Activated CD4-positive, alpha-beta memory T cell treated with anti-CD3 and anti-CD28 coated beads for 36 hours (primary cell): ENCODE results near the gene SCAANT1. TPM values are rescaled to one million over a fixed set of nuclear protein-coding genes. Genes with fewer than 3 reads are reported as not detected.

Source experiments
- CTCF ChIA-PET: fragments of 350-600 bp; sonication (Branson Sonifier 250); formaldehyde crosslinking; loops from one replicate; lab custom pipeline; 2021; ENCODE audit warnings: antibody characterized with exemption, inconsistent platforms; lab: Charles Lee
- POLR2A ChIA-PET: fragments of 350-600 bp; sonication (Branson Sonifier 250); formaldehyde crosslinking; loops from one replicate; lab custom pipeline; 2021; ENCODE audit warnings: antibody characterized with exemption; lab: Charles Lee
- DNase-seq: peaks from one replicate; pipeline ENCODE4 v3.0.0-alpha.2; 2020
- H3K27ac Mint-ChIP-seq: one replicate; pipeline ENCODE4 v1.8.0; 2021; ENCODE audit warnings: mixed read lengths
- H3K27me3 Mint-ChIP-seq: one replicate; pipeline ENCODE4 v1.8.0; 2021; ENCODE audit warnings: mixed read lengths
- H3K36me3 Mint-ChIP-seq: one replicate; pipeline ENCODE4 v1.8.0; 2021; ENCODE audit warnings: mixed read lengths
- H3K4me1 Mint-ChIP-seq: one replicate; pipeline ENCODE4 v1.8.0; 2021; ENCODE audit warnings: low read depth, mixed read lengths
- H3K4me3 Mint-ChIP-seq: one replicate; pipeline ENCODE4 v1.8.0; 2021; ENCODE audit warnings: mild to moderate bottlenecking, mixed read lengths
- H3K9me3 Mint-ChIP-seq: one replicate; pipeline ENCODE4 v1.8.0; 2021; ENCODE audit warnings: mixed read lengths
- intact Hi-C: fragments of 100-400 bp; cut with micrococcal nuclease; formaldehyde crosslinking; loops from one replicate; pipeline ENCODE4 v1.15.1; 2023
- total RNA-seq, 2 experiments: library from RNA; stranded (reverse); gene quantifications; one replicate each; pipeline ENCODE4 v1.2.3, GENCODE V29; 2021

The SCAANT1 gene
- total RNA-seq, 2 experiments from 2014 or later, result not detected

DNA sequence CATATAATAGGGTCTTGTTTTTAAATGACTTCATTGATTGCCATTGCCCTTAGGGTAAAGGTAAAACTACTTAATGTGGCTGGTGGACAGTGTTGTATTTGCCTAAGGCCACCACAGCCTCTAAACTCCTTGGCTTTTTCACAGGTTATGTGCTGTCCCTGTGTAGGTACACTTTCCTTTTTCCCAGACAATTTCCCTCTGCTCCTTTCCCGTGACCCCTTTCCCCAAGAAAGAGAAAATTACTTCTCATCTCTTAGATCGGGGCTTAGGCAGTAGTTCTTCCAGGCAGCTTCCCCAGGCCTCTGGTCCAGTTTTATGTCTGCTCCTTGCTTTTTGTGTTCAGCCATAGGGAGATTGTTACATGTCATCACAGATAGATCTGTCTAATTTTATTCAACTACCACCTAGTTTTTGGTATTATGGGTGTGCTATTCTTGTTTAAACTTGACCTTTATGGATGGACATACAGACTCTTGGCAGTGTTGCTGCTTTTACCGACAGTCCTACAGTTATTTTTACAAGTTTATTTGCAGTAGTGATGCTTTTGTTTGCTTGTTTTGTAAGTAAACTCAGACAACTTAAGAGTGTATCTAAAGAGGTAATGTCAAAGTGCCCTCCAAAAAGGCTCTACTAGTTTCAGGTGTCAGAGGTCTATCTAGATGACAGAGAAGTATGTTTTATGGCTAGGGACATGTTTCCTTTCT is 20.5 kb upstream of the SCAANT1 start:
- H3K36me3 Mint-ChIP-seq, result peaks cover 3% of the 10 kb centered on the region
- ChIA-PET CTCF (interaction anchor here (0.8 kb wide), 1 partner anchor 19 kb away, joined by 3 read pairs; no protein-coding TSS in a partner anchor), POLR2A (no interaction called here)
- no peak for DNase-seq
- H3K27me3 Mint-ChIP-seq, result no peaks in the 10 kb centered on the region
- H3K4me3 Mint-ChIP-seq, result no peak overlapping the region
- no peaks in the 10 kb centered on the region for H3K9me3 Mint-ChIP-seq
- intact Hi-C loops, result loop anchor here (2.0 kb wide), 1 partner anchor 20 kb away; the partner anchor contains the start of gene SCAANT1
- H3K4me1 Mint-ChIP-seq, result peaks cover 68% of the 10 kb centered on the region
- H3K27ac Mint-ChIP-seq, result peak overlapping the region; percentile 71

- no peak for DNase-seq
- intact Hi-C loops, result no loop called here
- H3K36me3 Mint-ChIP-seq, result peaks cover 9% of the 10 kb centered on the region
- ChIA-PET POLR2A (no interaction called here), CTCF (no interaction called here)
- no peaks in the 10 kb centered on the region for H3K27me3 Mint-ChIP-seq
- peaks cover 60% of the 10 kb centered on the region for H3K4me1 Mint-ChIP-seq
- H3K27ac Mint-ChIP-seq, result no peak overlapping the region
- no peaks in the 10 kb centered on the region for H3K9me3 Mint-ChIP-seq
- H3K4me3 Mint-ChIP-seq, result no peak overlapping the region
Observed at GRCh38 chr3:63931290-63931689, 19.1 kb upstream of the SCAANT1 start.

GRCh38 chr3:63927422-63928280 is 15.5 kb upstream of the SCAANT1 start:
- Mint-ChIP-seq H3K36me3 (peaks cover 39% of the 10 kb centered on the region), H3K4me3 (no peak overlapping the region), H3K4me1 (peaks cover 49% of the 10 kb centered on the region), H3K9me3 (no peaks in the 10 kb centered on the region), H3K27ac (no peak overlapping the region), H3K27me3 (no peaks in the 10 kb centered on the region)
- DNase-seq, result no peak
- POLR2A ChIA-PET, result no interaction called here
- CTCF ChIA-PET, result interaction anchor here (0.8 to 1.1 kb wide), 3 partner anchors 51 to 66 kb away, joined by 3 read pairs; no protein-coding TSS in a partner anchor
- intact Hi-C loops, result no loop called here

- intact Hi-C loops, result no loop called here
- H3K36me3 Mint-ChIP-seq, result peaks cover 47% of the 10 kb centered on the region
- no peak overlapping the region for H3K4me3 Mint-ChIP-seq
- ChIA-PET POLR2A (no interaction called here), CTCF (no interaction called here)
- no peaks in the 10 kb centered on the region for H3K9me3 Mint-ChIP-seq
- H3K27ac Mint-ChIP-seq, result no peak overlapping the region
- DNase-seq, result no peak
- H3K27me3 Mint-ChIP-seq, result no peaks in the 10 kb centered on the region
- H3K4me1 Mint-ChIP-seq, result peaks cover 49% of the 10 kb centered on the region
Observed at GRCh38 chr3:63926309-63926708, 14.1 kb upstream of the SCAANT1 start.

GRCh38 chr3:63922491-63923199 is 10.5 kb upstream of the SCAANT1 start:
- Mint-ChIP-seq H3K27me3 (no peaks in the 10 kb centered on the region), H3K4me1 (peaks cover 60% of the 10 kb centered on the region), H3K27ac (no peak overlapping the region), H3K36me3 (peaks cover 62% of the 10 kb centered on the region), H3K9me3 (no peaks in the 10 kb centered on the region), H3K4me3 (no peak overlapping the region)
- POLR2A ChIA-PET, result no interaction called here
- CTCF ChIA-PET, result interaction anchor here (0.6 kb wide), 1 partner anchor 16 kb away, joined by 3 read pairs; no protein-coding TSS in a partner anchor
- DNase-seq, result no peak
- intact Hi-C loops, result no loop called here

DNA sequence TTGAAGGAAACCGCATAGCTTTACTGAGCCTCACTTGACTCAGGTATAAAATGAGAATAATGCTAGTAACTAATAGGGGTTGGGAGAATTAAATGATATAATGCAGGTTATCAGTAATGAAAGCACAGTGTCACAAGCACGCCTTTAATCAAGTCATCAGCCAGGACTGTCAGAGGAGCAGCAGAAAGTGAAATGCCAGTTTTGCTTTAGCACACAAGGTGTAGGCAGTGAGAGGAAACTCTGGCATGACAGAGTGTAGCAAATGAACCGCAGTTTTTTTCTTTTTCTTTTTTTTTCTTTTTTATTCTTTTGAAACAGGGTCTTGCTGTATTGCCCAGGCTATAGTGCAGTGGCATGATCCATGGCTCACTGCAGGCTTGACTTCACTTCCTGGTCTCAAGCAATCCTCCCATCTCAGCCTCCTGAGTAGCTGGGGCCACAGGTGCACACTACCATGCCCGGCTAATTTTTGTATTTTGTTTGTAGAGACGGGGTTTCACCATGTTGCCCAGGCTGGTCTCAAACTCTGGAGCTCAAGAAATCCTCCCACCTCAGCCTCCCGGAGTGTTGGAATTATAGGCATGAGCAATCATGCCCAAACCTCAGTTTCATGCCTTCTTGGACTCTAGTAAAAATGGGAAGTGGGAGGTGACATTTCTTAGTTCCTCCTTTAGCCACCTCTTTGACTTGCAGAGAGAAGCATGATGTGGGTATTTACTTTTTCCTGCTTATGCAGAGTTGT is 9.7 kb upstream of the SCAANT1 start:
- Mint-ChIP-seq H3K9me3 (no peaks in the 10 kb centered on the region), H3K27me3 (no peaks in the 10 kb centered on the region), H3K36me3 (peaks cover 68% of the 10 kb centered on the region), H3K4me3 (no peak overlapping the region), H3K27ac (no peak overlapping the region), H3K4me1 (peaks cover 62% of the 10 kb centered on the region)
- intact Hi-C loops, result no loop called here
- ChIA-PET POLR2A (no interaction called here), CTCF (no interaction called here)
- no peak for DNase-seq

GRCh38 chr3:63920001-63920400 is 7.8 kb upstream of the SCAANT1 start:
- H3K4me1 Mint-ChIP-seq, result peaks cover 57% of the 10 kb centered on the region
- H3K27ac Mint-ChIP-seq, result no peak overlapping the region

GRCh38 chr3:63918321-63918720 is 6.1 kb upstream of the SCAANT1 start:
- peaks cover 59% of the 10 kb centered on the region for H3K4me1 Mint-ChIP-seq
- H3K36me3 Mint-ChIP-seq, result peaks cover 54% of the 10 kb centered on the region
- ChIA-PET POLR2A (no interaction called here), CTCF (no interaction called here)
- no peaks in the 10 kb centered on the region for H3K9me3 Mint-ChIP-seq
- DNase-seq, result no peak
- no peak overlapping the region for H3K4me3 Mint-ChIP-seq
- intact Hi-C loops, result no loop called here
- no peak overlapping the region for H3K27ac Mint-ChIP-seq
- H3K27me3 Mint-ChIP-seq, result no peaks in the 10 kb centered on the region

More at GRCh38 chr3:63920001-63920400, 7.8 kb upstream of the SCAANT1 start:
- no peak for DNase-seq
- H3K9me3 Mint-ChIP-seq, result no peaks in the 10 kb centered on the region
- H3K27me3 Mint-ChIP-seq, result no peaks in the 10 kb centered on the region
- intact Hi-C loops, result no loop called here
- H3K36me3 Mint-ChIP-seq, result peaks cover 62% of the 10 kb centered on the region
- no peak overlapping the region for H3K4me3 Mint-ChIP-seq
- CTCF ChIA-PET, result no interaction called here
- POLR2A ChIA-PET, result interaction anchor here (1.2 kb wide), 1 partner anchor 9 kb away, joined by 3 read pairs; no protein-coding TSS in a partner anchor

GRCh38 chr3:63914312-63914711 is 2.1 kb upstream of the SCAANT1 start:
- intact Hi-C loops, result loop anchor here (5.0 kb wide), 1 partner anchor 78 kb away; no protein-coding TSS in a partner anchor
- Mint-ChIP-seq H3K27ac (peak overlapping the region; percentile 40), H3K4me1 (peaks cover 59% of the 10 kb centered on the region), H3K9me3 (no peaks in the 10 kb centered on the region), H3K27me3 (no peaks in the 10 kb centered on the region), H3K4me3 (peak overlapping the region; percentile 13), H3K36me3 (peaks cover 40% of the 10 kb centered on the region)
- no peak for DNase-seq
- ChIA-PET POLR2A (no interaction called here), CTCF (no interaction called here)

DNA sequence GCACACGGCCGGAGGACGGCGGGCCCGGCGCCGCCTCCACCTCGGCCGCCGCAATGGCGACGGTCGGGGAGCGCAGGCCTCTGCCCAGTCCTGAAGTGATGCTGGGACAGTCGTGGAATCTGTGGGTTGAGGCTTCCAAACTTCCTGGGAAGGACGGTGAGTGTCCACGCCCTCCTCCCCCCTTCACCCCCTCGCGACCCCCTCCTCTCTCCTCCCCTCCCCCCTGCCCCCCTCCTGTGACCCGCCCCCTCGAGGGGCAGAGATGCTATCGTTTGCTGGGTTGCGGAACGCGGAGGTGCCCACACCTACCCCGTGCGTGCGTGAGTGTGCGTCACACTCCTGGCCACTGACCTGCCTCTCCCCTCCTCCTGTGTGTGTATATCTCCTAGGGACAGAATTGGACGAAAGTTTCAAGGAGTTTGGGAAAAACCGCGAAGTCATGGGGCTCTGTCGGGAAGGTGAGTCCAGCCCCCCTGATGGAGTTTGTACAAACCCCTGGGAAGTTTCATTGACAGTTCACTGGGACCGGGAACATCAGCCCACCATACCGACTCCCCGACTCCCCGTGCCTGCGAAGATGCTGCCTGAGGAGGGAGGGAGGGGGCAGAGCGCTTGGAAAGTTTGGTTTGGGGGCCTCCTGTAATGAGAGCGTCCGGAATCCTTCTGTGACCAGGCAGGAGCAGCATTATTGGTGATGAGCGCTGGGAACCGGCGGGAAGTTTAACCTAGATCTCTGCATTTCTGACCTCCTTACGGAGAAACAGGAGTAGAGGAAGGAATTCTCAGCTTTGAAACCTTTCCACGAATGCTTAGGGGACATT is 795 bp upstream of the SCAANT1 start:
- POLR2A ChIA-PET, result interaction anchor here (0.6 to 1.8 kb wide), 4 partner anchors 40 to 66 kb away, joined by 3 to 10 read pairs (median 4); partner anchors contain the start of genes ATXN7 and THOC7
- H3K4me1 Mint-ChIP-seq, result peaks cover 50% of the 10 kb centered on the region

More for the DNA sequence above, 795 bp upstream of the SCAANT1 start:
- Mint-ChIP-seq H3K9me3 (no peaks in the 10 kb centered on the region), H3K4me3 (peak overlapping the region; percentile 87), H3K27ac (peak overlapping the region; percentile 90), H3K36me3 (peaks cover 30% of the 10 kb centered on the region), H3K27me3 (no peaks in the 10 kb centered on the region)
- CTCF ChIA-PET, result no interaction called here
- intact Hi-C loops, result loop anchor here (2.0 to 5.0 kb wide), 3 partner anchors 20 to 110 kb away; partner anchors contain the start of gene PSMD6
- DNase-seq, result peak; percentile 67
